ENCODE measurements around the gene FOXF1.

DNA sequence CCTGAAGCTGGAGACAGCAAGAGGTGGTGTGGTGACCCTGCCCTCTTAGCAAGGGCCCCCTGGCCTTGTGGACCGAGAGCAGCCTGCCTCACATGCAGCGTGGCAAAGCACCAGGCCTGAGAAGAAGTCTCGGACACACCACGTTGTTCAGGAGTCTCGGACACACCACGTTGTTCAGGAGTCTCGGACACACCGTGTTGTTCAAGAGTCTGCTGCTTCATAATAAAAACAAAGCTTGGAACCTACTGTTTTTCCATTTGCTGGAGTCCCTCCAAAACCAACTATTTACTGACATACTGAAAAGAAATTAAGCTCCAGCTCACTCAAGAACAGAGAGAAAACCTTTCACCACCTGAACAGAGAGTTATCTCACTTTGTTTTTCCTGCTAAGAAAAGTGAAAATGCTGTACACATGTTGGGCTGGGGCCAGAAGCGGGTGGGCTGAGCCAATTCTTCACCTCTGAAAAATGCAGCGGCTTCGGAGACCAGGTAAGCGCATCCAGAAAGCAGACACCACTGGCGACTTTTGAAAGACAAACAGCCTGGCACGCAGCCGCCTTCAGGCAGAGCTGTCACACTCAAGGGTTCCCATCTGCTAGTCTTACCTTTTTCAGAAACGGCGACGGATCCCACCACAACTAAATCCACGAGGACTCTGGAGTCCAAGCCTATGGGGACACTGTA is 35.8 kb downstream of the FOXF1 start:
- TF ChIP-seq, protein P1, sequence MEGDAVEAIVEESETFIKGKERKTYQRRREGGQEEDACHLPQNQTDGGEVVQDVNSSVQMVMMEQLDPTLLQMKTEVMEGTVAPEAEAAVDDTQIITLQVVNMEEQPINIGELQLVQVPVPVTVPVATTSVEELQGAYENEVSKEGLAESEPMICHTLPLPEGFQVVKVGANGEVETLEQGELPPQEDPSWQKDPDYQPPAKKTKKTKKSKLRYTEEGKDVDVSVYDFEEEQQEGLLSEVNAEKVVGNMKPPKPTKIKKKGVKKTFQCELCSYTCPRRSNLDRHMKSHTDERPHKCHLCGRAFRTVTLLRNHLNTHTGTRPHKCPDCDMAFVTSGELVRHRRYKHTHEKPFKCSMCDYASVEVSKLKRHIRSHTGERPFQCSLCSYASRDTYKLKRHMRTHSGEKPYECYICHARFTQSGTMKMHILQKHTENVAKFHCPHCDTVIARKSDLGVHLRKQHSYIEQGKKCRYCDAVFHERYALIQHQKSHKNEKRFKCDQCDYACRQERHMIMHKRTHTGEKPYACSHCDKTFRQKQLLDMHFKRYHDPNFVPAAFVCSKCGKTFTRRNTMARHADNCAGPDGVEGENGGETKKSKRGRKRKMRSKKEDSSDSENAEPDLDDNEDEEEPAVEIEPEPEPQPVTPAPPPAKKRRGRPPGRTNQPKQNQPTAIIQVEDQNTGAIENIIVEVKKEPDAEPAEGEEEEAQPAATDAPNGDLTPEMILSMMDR (conservative IDR thresholded peaks at IDR 0.05; ENCODE audit: low read depth, low read length), result no peak
- TF ChIP-seq EZH2 (IDR thresholded peaks at IDR 0.05; ENCODE audit: low read length, unreplicated experiment), result no peak
